ENCODE measurements around the gene AQP1.

Gene AQP1

GRCh38 chr7:30921540-30922401 is 10.1 kb downstream of the AQP1 start:
- no peak for DNase-seq (ENCODE audit: low read depth)

- no peak for DNase-seq (ENCODE audit: low read depth)
These were observed 10.9 kb downstream of the AQP1 start for GRCh38 chr7:30922596-30922995.

- DNase-seq (ENCODE audit: low read depth) = no peak
These were observed 11.5 kb downstream of the AQP1 start for GRCh38 chr7:30923009-30923773.

GRCh38 chr7:30923774-30924413 is 12.2 kb downstream of the AQP1 start:
- DNase-seq (ENCODE audit: low read depth) = no peak

GRCh38 chr7:30924624-30925023 is 13.0 kb downstream of the AQP1 start:
- DNase-seq (ENCODE audit: low read depth) = no peak

- no peak for DNase-seq (ENCODE audit: low read depth)
These were observed 13.5 kb downstream of the AQP1 start for GRCh38 chr7:30925117-30925516.

- no peak for DNase-seq (ENCODE audit: low read depth)
These were observed 14.3 kb downstream of the AQP1 start for GRCh38 chr7:30925913-30926312.

- DNase-seq (ENCODE audit: low read depth) = no peak
These were observed 14.7 kb downstream of the AQP1 start for GRCh38 chr7:30926313-30926712.

GRCh38 chr7:30927040-30927439 is 15.4 kb downstream of the AQP1 start:
- no peak for DNase-seq (ENCODE audit: low read depth)

GRCh38 chr7:30927559-30927958 is 15.9 kb downstream of the AQP1 start:
- DNase-seq (ENCODE audit: low read depth) = no peak

GRCh38 chr7:30928254-30928872 is 16.7 kb downstream of the AQP1 start:
- DNase-seq (ENCODE audit: low read depth) = no peak

GRCh38 chr7:30929686-30930085 is 18.0 kb downstream of the AQP1 start:
- no peak for DNase-seq (ENCODE audit: low read depth)

GRCh38 chr7:30930621-30931020 is 19.0 kb downstream of the AQP1 start:
- DNase-seq (ENCODE audit: low read depth) = no peak

- no peak for DNase-seq (ENCODE audit: low read depth)
These were observed 19.7 kb downstream of the AQP1 start for GRCh38 chr7:30931161-30931928.

GRCh38 chr7:30931929-30932540 is 20.4 kb downstream of the AQP1 start:
- no peak for DNase-seq (ENCODE audit: low read depth)

GRCh38 chr7:30932562-30932961 is 20.9 kb downstream of the AQP1 start:
- DNase-seq (ENCODE audit: low read depth) = no peak

GRCh38 chr7:30933124-30933974 is 21.7 kb downstream of the AQP1 start:
- no peak for DNase-seq (ENCODE audit: low read depth)

GRCh38 chr7:30934225-30934624 is 22.6 kb downstream of the AQP1 start:
- DNase-seq (ENCODE audit: low read depth) = no peak

GRCh38 chr7:30934732-30935568 is 23.3 kb downstream of the AQP1 start:
- no peak for DNase-seq (ENCODE audit: low read depth)

Data from stimulated activated CD8-positive, alpha-beta memory T cell treated with anti-CD3 and anti-CD28 coated beads, Interleukin-7, amount 100 ng/mL, for 24 hours (primary cell).